ENCODE measurements around the gene SUMF1.
A peak's percentile ranks its signal among the peaks of the same experiment; 100 is the strongest.

SUMF1 gene

GRCh38 chr3:4417449-4417848 lies 49.6 kb downstream of the SUMF1 start:
- Mint-ChIP-seq H3K27ac (no peak overlapping the region), H3K4me3 (no peak overlapping the region), H3K36me3 (peaks cover 2% of the 10 kb centered on the region), H3K27me3 (no peaks in the 10 kb centered on the region), H3K9me3 (no peaks in the 10 kb centered on the region), H3K4me1 (peaks cover 8% of the 10 kb centered on the region)

- Mint-ChIP-seq H3K4me3 (no peak overlapping the region), H3K36me3 (peaks cover 7% of the 10 kb centered on the region), H3K4me1 (peaks cover 7% of the 10 kb centered on the region), H3K27me3 (no peaks in the 10 kb centered on the region), H3K9me3 (no peaks in the 10 kb centered on the region), H3K27ac (no peak overlapping the region)
Observed at GRCh38 chr3:4416961-4417360, 50.1 kb downstream of the SUMF1 start.

- H3K36me3 Mint-ChIP-seq, result peaks cover 9% of the 10 kb centered on the region
- H3K27ac Mint-ChIP-seq, result no peak overlapping the region
- no peaks in the 10 kb centered on the region for H3K27me3 Mint-ChIP-seq
- H3K9me3 Mint-ChIP-seq, result no peaks in the 10 kb centered on the region
- H3K4me3 Mint-ChIP-seq, result no peak overlapping the region
- peaks cover 2% of the 10 kb centered on the region for H3K4me1 Mint-ChIP-seq
Observed at GRCh38 chr3:4416427-4416945, 50.6 kb downstream of the SUMF1 start.

- Mint-ChIP-seq H3K4me3 (no peak overlapping the region), H3K27ac (no peak overlapping the region)
Observed at GRCh38 chr3:4413467-4413866, 53.6 kb downstream of the SUMF1 start.

GRCh38 chr3:4411833-4412232 lies 55.2 kb downstream of the SUMF1 start:
- peak overlapping the region; percentile 53 for H3K27ac Mint-ChIP-seq

More at GRCh38 chr3:4413467-4413866, 53.6 kb downstream of the SUMF1 start:
- Mint-ChIP-seq H3K4me1 (peaks cover 5% of the 10 kb centered on the region), H3K27me3 (no peaks in the 10 kb centered on the region), H3K36me3 (peaks cover 16% of the 10 kb centered on the region), H3K9me3 (no peaks in the 10 kb centered on the region)

GRCh38 chr3:4411236-4411635 lies 55.8 kb downstream of the SUMF1 start:
- H3K27ac Mint-ChIP-seq, result no peak overlapping the region
- H3K4me3 Mint-ChIP-seq, result no peak overlapping the region
- no peaks in the 10 kb centered on the region for H3K27me3 Mint-ChIP-seq
- H3K9me3 Mint-ChIP-seq, result no peaks in the 10 kb centered on the region
- peaks cover 22% of the 10 kb centered on the region for H3K36me3 Mint-ChIP-seq
- peaks cover 11% of the 10 kb centered on the region for H3K4me1 Mint-ChIP-seq

More at GRCh38 chr3:4411833-4412232, 55.2 kb downstream of the SUMF1 start:
- H3K9me3 Mint-ChIP-seq, result no peaks in the 10 kb centered on the region
- peaks cover 9% of the 10 kb centered on the region for H3K4me1 Mint-ChIP-seq
- peaks cover 20% of the 10 kb centered on the region for H3K36me3 Mint-ChIP-seq
- H3K4me3 Mint-ChIP-seq, result no peak overlapping the region
- H3K27me3 Mint-ChIP-seq, result no peaks in the 10 kb centered on the region

GRCh38 chr3:4410606-4411005 lies 56.5 kb downstream of the SUMF1 start:
- Mint-ChIP-seq H3K27ac (no peak overlapping the region), H3K27me3 (no peaks in the 10 kb centered on the region), H3K4me3 (no peak overlapping the region), H3K9me3 (no peaks in the 10 kb centered on the region), H3K4me1 (peaks cover 11% of the 10 kb centered on the region), H3K36me3 (peaks cover 22% of the 10 kb centered on the region)

- Mint-ChIP-seq H3K27ac (no peak overlapping the region), H3K9me3 (no peaks in the 10 kb centered on the region), H3K4me3 (no peak overlapping the region), H3K4me1 (peaks cover 11% of the 10 kb centered on the region), H3K36me3 (peaks cover 23% of the 10 kb centered on the region), H3K27me3 (no peaks in the 10 kb centered on the region)
Observed at GRCh38 chr3:4409971-4410573, 57.0 kb downstream of the SUMF1 start.

- H3K9me3 Mint-ChIP-seq, result no peaks in the 10 kb centered on the region
- H3K27ac Mint-ChIP-seq, result no peak overlapping the region
- H3K27me3 Mint-ChIP-seq, result no peaks in the 10 kb centered on the region
- H3K36me3 Mint-ChIP-seq, result peaks cover 22% of the 10 kb centered on the region
- H3K4me1 Mint-ChIP-seq, result peaks cover 11% of the 10 kb centered on the region
- H3K4me3 Mint-ChIP-seq, result no peak overlapping the region
Observed at GRCh38 chr3:4409415-4409814, 57.7 kb downstream of the SUMF1 start.

- H3K27me3 Mint-ChIP-seq, result no peaks in the 10 kb centered on the region
- peaks cover 11% of the 10 kb centered on the region for H3K4me1 Mint-ChIP-seq
- no peaks in the 10 kb centered on the region for H3K9me3 Mint-ChIP-seq
- peaks cover 22% of the 10 kb centered on the region for H3K36me3 Mint-ChIP-seq
- H3K4me3 Mint-ChIP-seq, result no peak overlapping the region
- H3K27ac Mint-ChIP-seq, result no peak overlapping the region
Observed at GRCh38 chr3:4408958-4409357, 58.1 kb downstream of the SUMF1 start.

GRCh38 chr3:4407941-4408340 lies 59.1 kb downstream of the SUMF1 start:
- H3K9me3 Mint-ChIP-seq, result no peaks in the 10 kb centered on the region
- H3K27me3 Mint-ChIP-seq, result no peaks in the 10 kb centered on the region
- peaks cover 28% of the 10 kb centered on the region for H3K36me3 Mint-ChIP-seq
- no peak overlapping the region for H3K27ac Mint-ChIP-seq
- H3K4me1 Mint-ChIP-seq, result peaks cover 11% of the 10 kb centered on the region
- no peak overlapping the region for H3K4me3 Mint-ChIP-seq

GRCh38 chr3:4406746-4407568 lies 60.1 kb downstream of the SUMF1 start:
- H3K27me3 Mint-ChIP-seq, result no peaks in the 10 kb centered on the region
- H3K4me1 Mint-ChIP-seq, result peaks cover 11% of the 10 kb centered on the region
- H3K9me3 Mint-ChIP-seq, result no peaks in the 10 kb centered on the region
- peaks cover 27% of the 10 kb centered on the region for H3K36me3 Mint-ChIP-seq
- no peak overlapping the region for H3K4me3 Mint-ChIP-seq
- no peak overlapping the region for H3K27ac Mint-ChIP-seq

- no peaks in the 10 kb centered on the region for H3K9me3 Mint-ChIP-seq
- no peaks in the 10 kb centered on the region for H3K27me3 Mint-ChIP-seq
- no peak overlapping the region for H3K4me3 Mint-ChIP-seq
- H3K4me1 Mint-ChIP-seq, result peaks cover 6% of the 10 kb centered on the region
- H3K27ac Mint-ChIP-seq, result no peak overlapping the region
- peaks cover 19% of the 10 kb centered on the region for H3K36me3 Mint-ChIP-seq
Observed at GRCh38 chr3:4404881-4405280, 62.2 kb downstream of the SUMF1 start.

- Mint-ChIP-seq H3K27ac (no peak overlapping the region), H3K4me1 (no peaks in the 10 kb centered on the region), H3K9me3 (no peaks in the 10 kb centered on the region), H3K4me3 (no peak overlapping the region), H3K36me3 (peaks cover 15% of the 10 kb centered on the region), H3K27me3 (no peaks in the 10 kb centered on the region)
Observed at GRCh38 chr3:4401441-4401840, 65.6 kb downstream of the SUMF1 start.

GRCh38 chr3:4399476-4399875 lies 67.6 kb downstream of the SUMF1 start:
- peaks cover 28% of the 10 kb centered on the region for H3K36me3 Mint-ChIP-seq

GRCh38 chr3:4398941-4399245 lies 68.2 kb downstream of the SUMF1 start:
- Mint-ChIP-seq H3K4me1 (peaks cover 9% of the 10 kb centered on the region), H3K9me3 (no peaks in the 10 kb centered on the region), H3K27me3 (no peaks in the 10 kb centered on the region), H3K27ac (no peak overlapping the region), H3K4me3 (no peak overlapping the region), H3K36me3 (peaks cover 28% of the 10 kb centered on the region)

More at GRCh38 chr3:4399476-4399875, 67.6 kb downstream of the SUMF1 start:
- H3K27ac Mint-ChIP-seq, result no peak overlapping the region
- H3K9me3 Mint-ChIP-seq, result no peaks in the 10 kb centered on the region
- peaks cover 9% of the 10 kb centered on the region for H3K4me1 Mint-ChIP-seq
- H3K27me3 Mint-ChIP-seq, result no peaks in the 10 kb centered on the region
- H3K4me3 Mint-ChIP-seq, result no peak overlapping the region
